Measurements from ENCODE around the gene PEPD.

- TF ChIP-seq CTCF (IDR thresholded peaks at IDR 0.05) (no peak), POLR2AphosphoS5 (IDR thresholded peaks at IDR 0.05) (peak; percentile 6), POLR2A (IDR thresholded peaks at IDR 0.05) (no peak)
These were observed 145.2 kb downstream of the PEPD start for GRCh38 chr19:33376423-33376822.
